Lower leg skin (tissue), 3 donors: ENCODE data around the gene RAPGEFL1.

Experiments used
- POLR2A ChIP-seq, 2 donors: fragments of 450-650 bp; IDR thresholded peaks; one replicate each; pipeline ENCODE4 v1.6.1; 2016 to 2017; ENCODE audit warnings: antibody characterized with exemption in 2 of 2, mild to moderate bottlenecking in 1 of 2, moderate library complexity in 1 of 2
- TF ChIP-seq, protein P1 (sequence below), 3 donors: fragments of 450-650 bp; IDR thresholded peaks; one replicate each; pipeline ENCODE4 v1.5.1; 2016; ENCODE audit warnings: antibody characterized with exemption in 3 of 3, mild to moderate bottlenecking in 3 of 3, moderate library complexity in 2 of 3

DNA sequence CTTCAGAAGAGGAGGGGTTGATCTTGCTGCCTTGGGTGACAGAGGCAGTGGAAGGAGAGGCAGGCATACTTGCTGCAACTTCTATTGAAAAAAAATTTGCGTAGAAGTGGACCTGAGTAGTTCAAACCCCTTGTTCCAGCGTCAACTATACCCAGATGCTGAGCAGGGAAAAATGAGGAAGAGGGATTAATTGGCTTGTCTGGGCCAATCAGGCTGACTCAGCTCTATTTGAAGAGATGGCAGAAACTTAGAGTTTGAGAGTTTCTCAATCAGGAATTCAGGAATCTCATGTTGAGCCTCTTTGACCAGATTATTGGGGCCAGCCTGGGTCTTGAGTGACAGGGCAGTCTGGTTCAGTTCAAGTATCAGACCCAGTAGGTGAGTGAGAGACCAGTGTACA, 19.3 kb upstream of the RAPGEFL1 start:
- TF ChIP-seq POLR2A (IDR thresholded peaks at IDR 0.05) = no peak
- TF ChIP-seq, protein P1, sequence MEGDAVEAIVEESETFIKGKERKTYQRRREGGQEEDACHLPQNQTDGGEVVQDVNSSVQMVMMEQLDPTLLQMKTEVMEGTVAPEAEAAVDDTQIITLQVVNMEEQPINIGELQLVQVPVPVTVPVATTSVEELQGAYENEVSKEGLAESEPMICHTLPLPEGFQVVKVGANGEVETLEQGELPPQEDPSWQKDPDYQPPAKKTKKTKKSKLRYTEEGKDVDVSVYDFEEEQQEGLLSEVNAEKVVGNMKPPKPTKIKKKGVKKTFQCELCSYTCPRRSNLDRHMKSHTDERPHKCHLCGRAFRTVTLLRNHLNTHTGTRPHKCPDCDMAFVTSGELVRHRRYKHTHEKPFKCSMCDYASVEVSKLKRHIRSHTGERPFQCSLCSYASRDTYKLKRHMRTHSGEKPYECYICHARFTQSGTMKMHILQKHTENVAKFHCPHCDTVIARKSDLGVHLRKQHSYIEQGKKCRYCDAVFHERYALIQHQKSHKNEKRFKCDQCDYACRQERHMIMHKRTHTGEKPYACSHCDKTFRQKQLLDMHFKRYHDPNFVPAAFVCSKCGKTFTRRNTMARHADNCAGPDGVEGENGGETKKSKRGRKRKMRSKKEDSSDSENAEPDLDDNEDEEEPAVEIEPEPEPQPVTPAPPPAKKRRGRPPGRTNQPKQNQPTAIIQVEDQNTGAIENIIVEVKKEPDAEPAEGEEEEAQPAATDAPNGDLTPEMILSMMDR (IDR thresholded peaks at IDR 0.05) = no peak
